ENCODE measurements around the gene GOLGA2. TPM values are rescaled to one million over a fixed set of nuclear protein-coding genes. Genes with fewer than 3 reads are reported as not detected.
"Not testable (repeated sequence)": the region's sequence is repeated elsewhere in the genome, so short reads cannot be mapped to it uniquely, and the experiment has no call there.

Gene GOLGA2
- total RNA-seq, 1 donor from 2014 or later, result 34.8 TPM

GRCh38 chr9:128244837-128245231, 31.0 kb downstream of the GOLGA2 start:
- DNase-seq (ENCODE audit: low spot score) (no peak), ATAC-seq (peak; percentile 31)

GRCh38 chr9:128244091-128244836, 31.5 kb downstream of the GOLGA2 start:
- DNase-seq (ENCODE audit: low spot score) (no peak), ATAC-seq (no peak)

GRCh38 chr9:128243215-128244018, 32.4 kb downstream of the GOLGA2 start:
- ATAC-seq (no peak), DNase-seq (ENCODE audit: low spot score) (no peak)

GRCh38 chr9:128242828-128243214, 33.0 kb downstream of the GOLGA2 start:
- DNase-seq (ENCODE audit: low spot score) (no peak), ATAC-seq (no peak)

GRCh38 chr9:128242124-128242523, 33.7 kb downstream of the GOLGA2 start:
- ATAC-seq (no peak), DNase-seq (ENCODE audit: low spot score) (no peak)

GRCh38 chr9:128233817-128234406, 41.9 kb downstream of the GOLGA2 start:
- ATAC-seq (no peak), DNase-seq (ENCODE audit: low spot score) (no peak)

GRCh38 chr9:128232528-128233428, 43.0 kb downstream of the GOLGA2 start:
- DNase-seq (ENCODE audit: low spot score), result no peak

GRCh38 chr9:128231638-128232527, 43.9 kb downstream of the GOLGA2 start:
- DNase-seq (ENCODE audit: low spot score) (no peak), ATAC-seq (no peak)

More at GRCh38 chr9:128232528-128233428, 43.0 kb downstream of the GOLGA2 start:
- no peak for ATAC-seq

GRCh38 chr9:128230897-128231296, 44.9 kb downstream of the GOLGA2 start:
- not testable (repeated sequence) for DNase-seq (ENCODE audit: low spot score); ATAC-seq

- ATAC-seq, result no peak
These were observed 49.4 kb downstream of the GOLGA2 start for GRCh38 chr9:128226412-128226801.

GRCh38 chr9:128225770-128226411, 49.9 kb downstream of the GOLGA2 start:
- DNase-seq (ENCODE audit: low spot score) (no peak), ATAC-seq (no peak)

More at GRCh38 chr9:128226412-128226801, 49.4 kb downstream of the GOLGA2 start:
- no peak for DNase-seq (ENCODE audit: low spot score)

- no peak for ATAC-seq
- DNase-seq (ENCODE audit: low spot score), result no peak
These were observed 50.9 kb downstream of the GOLGA2 start for GRCh38 chr9:128224877-128225276.

- no peak for DNase-seq (ENCODE audit: low spot score)
- no peak for ATAC-seq
These were observed 52.7 kb downstream of the GOLGA2 start for GRCh38 chr9:128222880-128223670.

- ATAC-seq (no peak), DNase-seq (ENCODE audit: low spot score) (no peak)
These were observed 53.8 kb downstream of the GOLGA2 start for GRCh38 chr9:128222026-128222425.

GRCh38 chr9:128219831-128220230, 56.0 kb downstream of the GOLGA2 start:
- ATAC-seq (no peak), DNase-seq (ENCODE audit: low spot score) (no peak)

GRCh38 chr9:128218518-128219389, 57.1 kb downstream of the GOLGA2 start:
- ATAC-seq (peak; percentile 88), DNase-seq (ENCODE audit: low spot score) (peak; percentile 96)

- DNase-seq (ENCODE audit: low spot score) (no peak), ATAC-seq (no peak)
These were observed 57.7 kb downstream of the GOLGA2 start for GRCh38 chr9:128218172-128218517.
